ENCODE results near the gene RPS29. TPM values are rescaled to one million over a fixed set of nuclear protein-coding genes. Genes with fewer than 3 reads are reported as not detected.
A peak's percentile ranks its signal among the peaks of the same experiment; 100 is the strongest.

The RPS29 gene
- total and polyA plus RNA-seq, 9 of the 15 experiments (the other 6 are each of a cell fraction or from before 2014, with no cell fraction given): 1,545 to 5,012 (median 2,448) TPM

DNA sequence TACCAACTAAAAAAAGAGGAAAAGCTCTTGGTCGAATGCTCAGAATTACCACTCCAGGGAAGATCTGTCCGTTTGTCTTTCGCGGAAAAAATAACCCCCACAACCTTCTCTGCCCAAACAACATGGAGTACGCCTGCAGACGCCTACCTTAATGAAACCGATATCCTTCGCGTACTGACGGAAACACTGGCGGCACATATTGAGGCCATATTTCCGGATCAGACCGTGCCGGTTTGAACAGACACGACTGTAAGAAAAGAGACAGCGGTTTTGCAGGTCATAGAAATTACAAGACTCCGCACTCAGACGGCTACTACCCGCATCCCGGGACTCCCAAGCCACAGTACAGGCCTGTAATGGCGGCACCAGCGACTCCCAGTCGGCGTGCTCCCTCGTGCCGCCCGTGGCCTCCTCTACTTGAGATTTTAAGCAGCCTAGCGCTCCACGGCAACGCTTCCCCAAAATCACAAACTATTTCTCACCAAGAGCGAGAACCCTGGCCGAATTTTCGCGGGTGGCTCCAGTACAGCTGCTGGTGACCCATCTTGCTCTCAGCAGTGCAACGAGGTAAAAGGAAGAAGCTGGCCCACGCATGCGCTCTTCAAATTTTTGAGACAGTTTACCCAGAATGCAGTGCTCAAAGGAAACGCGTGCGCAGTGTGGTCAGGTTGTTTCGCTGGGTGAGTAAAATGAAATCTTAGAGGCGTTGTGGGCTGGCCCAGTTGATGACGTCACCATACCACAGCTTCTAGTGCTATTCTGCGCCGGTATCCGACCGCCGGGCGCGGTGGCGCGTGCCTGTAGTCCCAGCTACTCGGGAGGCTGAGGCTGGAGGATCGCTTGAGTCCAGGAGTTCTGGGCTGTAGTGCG is at the start of gene RPS29 (continued):
- TF ChIP-seq, protein P1, sequence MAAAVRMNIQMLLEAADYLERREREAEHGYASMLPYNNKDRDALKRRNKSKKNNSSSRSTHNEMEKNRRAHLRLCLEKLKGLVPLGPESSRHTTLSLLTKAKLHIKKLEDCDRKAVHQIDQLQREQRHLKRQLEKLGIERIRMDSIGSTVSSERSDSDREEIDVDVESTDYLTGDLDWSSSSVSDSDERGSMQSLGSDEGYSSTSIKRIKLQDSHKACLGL (CRISPR knock-in tag; IDR thresholded peaks at IDR 0.05; ENCODE audit: borderline replicate concordance, poor library complexity, severe bottlenecking): peak; percentile 24
- TF ChIP-seq MGA (IDR thresholded peaks at IDR 0.05) (peak; percentile 64), SUPT5H (IDR thresholded peaks at IDR 0.05) (peak; percentile 97), CREB1 (IDR thresholded peaks at IDR 0.05) (peak; percentile 87), CREB1 (CRISPR knock-in tag; IDR thresholded peaks at IDR 0.05) (peak; percentile 94), PRDM10 (IDR thresholded peaks at IDR 0.05; ENCODE audit: partially characterized antibody) (peak; percentile 75), ZFX (CRISPR knock-in tag; IDR thresholded peaks at IDR 0.05) (peak; percentile 76), TSC22D4 (tag; IDR thresholded peaks at IDR 0.05) (no peak), TRIM28 (IDR thresholded peaks at IDR 0.05) (peak; percentile 96; the same call in 1 of the 2 replicates)
- TF ChIP-seq, protein P2, sequence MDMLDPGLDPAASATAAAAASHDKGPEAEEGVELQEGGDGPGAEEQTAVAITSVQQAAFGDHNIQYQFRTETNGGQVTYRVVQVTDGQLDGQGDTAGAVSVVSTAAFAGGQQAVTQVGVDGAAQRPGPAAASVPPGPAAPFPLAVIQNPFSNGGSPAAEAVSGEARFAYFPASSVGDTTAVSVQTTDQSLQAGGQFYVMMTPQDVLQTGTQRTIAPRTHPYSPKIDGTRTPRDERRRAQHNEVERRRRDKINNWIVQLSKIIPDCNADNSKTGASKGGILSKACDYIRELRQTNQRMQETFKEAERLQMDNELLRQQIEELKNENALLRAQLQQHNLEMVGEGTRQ (CRISPR knock-in tag; IDR thresholded peaks at IDR 0.05): no peak
